Mesendoderm (in vitro differentiated cells): Measurements from ENCODE around the gene KCNK5.

ENCODE experiments used
- DNase-seq: peaks from one replicate; pipeline ENCODE4 v3.0.0; 2013
- H2AK5ac ChIP-seq: 2 replicates; pipeline ENCODE4 v1.6.1; 2013; ENCODE audit warnings: low read length, inconsistent platforms
- H2BK120ac ChIP-seq: 2 replicates; pipeline ENCODE4 v1.6.1; 2013; ENCODE audit warnings: low read depth, mild to moderate bottlenecking, low read length, moderate library complexity, mixed read lengths
- H2BK15ac ChIP-seq: replicated peaks from 2 replicates; pipeline ENCODE4 v1.6.1; 2013; ENCODE audit warnings: low read depth, mild to moderate bottlenecking, moderate library complexity
- H2BK5ac ChIP-seq: 2 replicates; pipeline ENCODE4 v1.6.1; 2013; ENCODE audit warnings: low read length, inconsistent platforms
- H3K18ac ChIP-seq: 2 replicates; pipeline ENCODE4 v1.6.1; 2013; ENCODE audit warnings: mild to moderate bottlenecking, low read length, mixed read lengths
- H3K23ac ChIP-seq: one replicate; pipeline ENCODE4 v1.6.1; 2013; ENCODE audit warnings: low read length
- H3K27ac ChIP-seq: 2 replicates; pipeline ENCODE4 v1.5.1; 2013; ENCODE audit warnings: low read depth, mild to moderate bottlenecking, inconsistent platforms, low read length, moderate library complexity
- H3K27me3 ChIP-seq: 2 replicates; pipeline ENCODE4 v1.6.1; 2013; ENCODE audit warnings: low read length, control low read depth, mild to moderate bottlenecking, inconsistent platforms; ENCODE audit not compliant: insufficient read depth, poor library complexity
- H3K36me3 ChIP-seq: 2 replicates; pipeline ENCODE4 v1.6.1; 2013; ENCODE audit warnings: low read length, inconsistent platforms; ENCODE audit not compliant: control insufficient read depth, insufficient read depth
- H3K4ac ChIP-seq: one replicate; pipeline ENCODE4 v1.6.1; 2013; ENCODE audit warnings: low read depth, mild to moderate bottlenecking, low read length, moderate library complexity
- H3K4me1 ChIP-seq: 2 replicates; pipeline ENCODE4 v1.6.1; 2013; ENCODE audit warnings: low read depth, low read length, inconsistent platforms; ENCODE audit not compliant: control insufficient read depth
- H3K4me2 ChIP-seq: 2 replicates; pipeline ENCODE4 v1.6.1; 2013; ENCODE audit warnings: low read length
- H3K4me3 ChIP-seq: 2 replicates; pipeline ENCODE4 v1.5.1; 2013; ENCODE audit warnings: mild to moderate bottlenecking, low read length
- H3K56ac ChIP-seq: one replicate; pipeline ENCODE4 v1.6.1; 2013; ENCODE audit warnings: low read length
- H3K79me1 ChIP-seq: 2 replicates; pipeline ENCODE4 v1.6.1; 2013; ENCODE audit warnings: low read length, inconsistent platforms
- H3K79me2 ChIP-seq: 2 replicates; pipeline ENCODE4 v1.6.1; 2013; ENCODE audit warnings: mild to moderate bottlenecking, low read length; ENCODE audit not compliant: control insufficient read depth, insufficient read depth
- H3K9ac ChIP-seq: 2 replicates; pipeline ENCODE4 v1.6.1; 2013; ENCODE audit warnings: low read length, inconsistent platforms
- H4K5ac ChIP-seq: one replicate; pipeline ENCODE4 v1.6.1; 2013; ENCODE audit warnings: low read length
- H4K8ac ChIP-seq: one replicate; pipeline ENCODE4 v1.6.1; 2013; ENCODE audit warnings: low read depth, mild to moderate bottlenecking, control low read depth, low read length, moderate library complexity
- WGBS: extraction: QIAGEN DNeasy Blood & Tissue Kit; methylation state at CpG from one replicate; pipeline ENCODE4 v1.1.7; 2013; ENCODE audit warnings: low lambda C conversion rate, missing lambda C conversion rate; ENCODE audit not compliant: insufficient coverage; ENCODE audit errors: extremely low coverage; 5-methylcytosine and 5-hydroxymethylcytosine counted together

KCNK5 gene

GRCh38 chr6:39227476-39227875 is 1.8 kb downstream of the KCNK5 start:
- peaks cover 39% of the 10 kb centered on the region for H3K79me2 ChIP-seq
- H3K27ac ChIP-seq, result no peak overlapping the region
- peak overlapping the region; percentile 43 for H3K4me2 ChIP-seq
- DNase-seq, result no peak
- no peak overlapping the region for H3K23ac ChIP-seq
- H2BK120ac ChIP-seq, result no peak overlapping the region
- H3K79me1 ChIP-seq, result peaks cover 26% of the 10 kb centered on the region
- H3K56ac ChIP-seq, result peak overlapping the region; percentile 19
- H2AK5ac ChIP-seq, result no peak overlapping the region
- no CpG with 5 or more reads among the region's 9 CpGs for WGBS
- no peak overlapping the region for H3K4ac ChIP-seq
- H4K5ac ChIP-seq, result no peak overlapping the region
- no peak overlapping the region for H2BK5ac ChIP-seq
- no peaks in the 10 kb centered on the region for H3K27me3 ChIP-seq
- H2BK15ac ChIP-seq, result no peak overlapping the region
- peak overlapping the region; percentile 70 for H3K9ac ChIP-seq
- H3K4me3 ChIP-seq, result no peak overlapping the region
- no peak overlapping the region for H3K18ac ChIP-seq
- no peak overlapping the region for H4K8ac ChIP-seq
- peaks cover 33% of the 10 kb centered on the region for H3K4me1 ChIP-seq
- no peaks in the 10 kb centered on the region for H3K36me3 ChIP-seq

DNA sequence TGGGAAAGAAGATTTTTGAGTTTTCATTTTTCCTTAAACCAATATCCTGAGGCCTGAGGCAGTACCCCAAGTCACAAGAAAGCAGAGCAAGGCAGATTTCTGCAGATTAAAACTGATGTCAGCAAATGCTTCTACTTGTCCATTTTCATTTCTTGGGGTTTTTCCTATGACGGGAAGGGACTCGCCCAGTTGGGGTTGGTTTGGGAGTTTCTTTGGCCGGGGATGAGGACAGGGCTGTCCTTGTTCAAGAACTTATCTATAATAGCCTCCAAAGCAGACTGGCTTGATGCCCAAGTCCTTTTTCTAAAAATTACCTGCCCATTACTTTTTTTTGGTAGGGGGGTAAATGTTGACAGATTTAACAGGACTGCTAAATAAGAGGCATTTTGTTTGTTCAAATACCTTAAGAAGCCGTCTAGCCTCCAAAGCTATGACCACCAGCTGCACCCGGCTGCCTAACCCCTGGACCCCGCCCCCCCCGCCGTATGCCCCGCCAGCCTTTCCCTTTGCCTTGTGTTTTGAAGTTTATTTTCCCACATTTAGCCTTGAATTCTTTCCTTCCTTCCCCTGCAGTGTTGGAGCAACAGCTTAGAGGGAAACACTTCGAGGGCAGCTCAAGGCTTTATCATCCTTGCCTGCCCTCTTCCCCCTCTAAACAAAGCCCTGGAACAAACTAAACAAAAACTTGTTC is 2.5 kb downstream of the KCNK5 start:
- no peaks in the 10 kb centered on the region for H3K27me3 ChIP-seq
- no peak overlapping the region for H3K23ac ChIP-seq
- H2AK5ac ChIP-seq, result no peak overlapping the region
- no peak overlapping the region for H2BK120ac ChIP-seq
- no peak overlapping the region for H3K4me3 ChIP-seq
- H4K8ac ChIP-seq, result no peak overlapping the region
- no peak overlapping the region for H3K18ac ChIP-seq
- peaks cover 40% of the 10 kb centered on the region for H3K4me1 ChIP-seq
- WGBS, result no CpG with 5 or more reads among the region's 10 CpGs
- peaks cover 30% of the 10 kb centered on the region for H3K79me1 ChIP-seq
- no peak overlapping the region for H2BK5ac ChIP-seq
- H3K27ac ChIP-seq, result no peak overlapping the region
- peaks cover 46% of the 10 kb centered on the region for H3K79me2 ChIP-seq
- H3K56ac ChIP-seq, result no peak overlapping the region
- DNase-seq, result no peak
- H3K4me2 ChIP-seq, result no peak overlapping the region
- H2BK15ac ChIP-seq, result no peak overlapping the region
- no peak overlapping the region for H3K4ac ChIP-seq
- no peaks in the 10 kb centered on the region for H3K36me3 ChIP-seq
- no peak overlapping the region for H3K9ac ChIP-seq
- no peak overlapping the region for H4K5ac ChIP-seq

GRCh38 chr6:39225946-39226437 is 3.3 kb downstream of the KCNK5 start:
- Histone ChIP-seq H3K18ac (no peak overlapping the region), H3K4me2 (no peak overlapping the region), H3K27ac (no peak overlapping the region), H4K5ac (no peak overlapping the region), H2BK15ac (no peak overlapping the region), H3K4me1 (peaks cover 38% of the 10 kb centered on the region), H3K27me3 (no peaks in the 10 kb centered on the region), H3K9ac (no peak overlapping the region), H2AK5ac (peak overlapping the region; percentile 89), H3K36me3 (no peaks in the 10 kb centered on the region), H3K79me1 (peaks cover 38% of the 10 kb centered on the region), H2BK5ac (no peak overlapping the region), H2BK120ac (no peak overlapping the region), H3K23ac (no peak overlapping the region), H3K4me3 (no peak overlapping the region), H3K56ac (no peak overlapping the region), H3K4ac (no peak overlapping the region), H4K8ac (no peak overlapping the region), H3K79me2 (peaks cover 54% of the 10 kb centered on the region)
- DNase-seq, result no peak
- WGBS, result no CpG with 5 or more reads among the region's 6 CpGs

GRCh38 chr6:39225543-39225942 is 3.7 kb downstream of the KCNK5 start:
- Histone ChIP-seq H3K4ac (no peak overlapping the region), H3K9ac (peak overlapping the region; percentile 23), H3K79me2 (peaks cover 59% of the 10 kb centered on the region), H3K4me3 (no peak overlapping the region), H3K23ac (no peak overlapping the region), H3K56ac (peak overlapping the region; percentile 17), H2BK5ac (no peak overlapping the region), H2BK120ac (no peak overlapping the region), H3K4me1 (peaks cover 38% of the 10 kb centered on the region), H3K27ac (no peak overlapping the region), H3K18ac (peak overlapping the region; percentile 55), H4K5ac (no peak overlapping the region), H2AK5ac (no peak overlapping the region), H3K4me2 (no peak overlapping the region), H2BK15ac (no peak overlapping the region), H3K79me1 (peaks cover 43% of the 10 kb centered on the region), H3K27me3 (no peaks in the 10 kb centered on the region), H4K8ac (no peak overlapping the region), H3K36me3 (no peaks in the 10 kb centered on the region)
- WGBS, result no CpG with 5 or more reads among the region's 4 CpGs
- DNase-seq, result peak; percentile 77

DNA sequence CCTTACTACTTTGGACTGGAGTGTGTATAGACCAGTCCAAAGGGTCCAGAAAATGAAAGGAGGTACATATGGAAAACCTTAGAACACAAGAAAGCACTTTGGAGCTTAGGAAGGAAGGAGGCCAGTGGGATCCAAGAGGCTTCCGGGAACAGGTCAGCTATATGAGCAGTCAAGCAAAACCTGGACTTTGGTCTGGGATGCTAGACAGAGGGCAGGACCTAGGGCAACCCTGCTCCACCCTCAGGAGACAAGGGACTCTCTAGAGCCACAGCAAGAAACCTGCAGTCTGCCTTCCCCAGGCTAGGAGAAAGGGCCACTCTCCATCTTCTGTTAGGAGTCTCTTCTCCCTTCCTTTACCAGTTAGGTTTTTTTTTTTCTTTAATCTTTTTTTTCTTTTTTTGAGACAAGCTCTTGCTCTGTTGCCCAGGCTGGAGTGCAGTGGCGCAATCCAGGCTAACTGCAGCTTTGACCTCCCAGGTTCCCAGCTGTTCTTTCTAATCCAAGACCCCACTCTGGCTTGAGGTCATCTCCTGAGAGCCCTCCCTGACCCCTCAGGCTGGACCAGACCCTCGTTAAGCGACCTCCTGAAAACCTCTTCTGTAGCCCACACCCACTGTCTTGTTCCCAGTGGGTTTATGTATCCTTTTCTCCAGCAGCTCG is 4.6 kb downstream of the KCNK5 start:
- peak overlapping the region; percentile 34 for H3K23ac ChIP-seq
- no peak overlapping the region for H3K4me3 ChIP-seq
- H3K9ac ChIP-seq, result peak overlapping the region; percentile 25
- DNase-seq, result no peak
- H3K36me3 ChIP-seq, result no peaks in the 10 kb centered on the region
- no peaks in the 10 kb centered on the region for H3K27me3 ChIP-seq
- H3K4me1 ChIP-seq, result peaks cover 38% of the 10 kb centered on the region
- H3K79me1 ChIP-seq, result peaks cover 49% of the 10 kb centered on the region
- no peak overlapping the region for H3K4ac ChIP-seq
- no peak overlapping the region for H3K27ac ChIP-seq
- H4K5ac ChIP-seq, result no peak overlapping the region
- no peak overlapping the region for H2BK5ac ChIP-seq
- WGBS, result no CpG with 5 or more reads among the region's 5 CpGs
- peak overlapping the region; percentile 57 for H2AK5ac ChIP-seq
- H3K56ac ChIP-seq, result peak overlapping the region; percentile 61
- H2BK15ac ChIP-seq, result no peak overlapping the region
- H3K79me2 ChIP-seq, result peaks cover 67% of the 10 kb centered on the region
- no peak overlapping the region for H3K18ac ChIP-seq
- H4K8ac ChIP-seq, result no peak overlapping the region
- H3K4me2 ChIP-seq, result no peak overlapping the region
- H2BK120ac ChIP-seq, result no peak overlapping the region
